GM12865 (cell line): Measurements from ENCODE around the gene EHMT1.

Experiments
- DNase-seq: peaks from one replicate; pipeline ENCODE4 v3.0.0; 2010; ENCODE audit warnings: low read depth
- H3K4me3 ChIP-seq: 2 replicates; pipeline ENCODE4 v1.5.1; 2011; ENCODE audit warnings: mild to moderate bottlenecking, low read depth, low read length, control low read depth
- CTCF ChIP-seq: IDR thresholded peaks from 2 replicates; pipeline ENCODE4 v1.5.1; 2011; ENCODE audit warnings: low read length, control low read depth, low read depth, inconsistent platforms; ENCODE audit not compliant: insufficient read depth; ENCODE audit errors: missing control alignments

The EHMT1 gene

GRCh38 chr9:137756045-137756744 lies 137.4 kb downstream of the EHMT1 start:
- DNase-seq, result no peak
- TF ChIP-seq CTCF, result no peak

GRCh38 chr9:137757139-137757538 lies 138.3 kb downstream of the EHMT1 start:
- no peak for TF ChIP-seq CTCF
- H3K4me3 ChIP-seq, result no peak overlapping the region
- DNase-seq, result no peak

More at GRCh38 chr9:137756045-137756744, 137.4 kb downstream of the EHMT1 start:
- no peak overlapping the region for H3K4me3 ChIP-seq

DNA sequence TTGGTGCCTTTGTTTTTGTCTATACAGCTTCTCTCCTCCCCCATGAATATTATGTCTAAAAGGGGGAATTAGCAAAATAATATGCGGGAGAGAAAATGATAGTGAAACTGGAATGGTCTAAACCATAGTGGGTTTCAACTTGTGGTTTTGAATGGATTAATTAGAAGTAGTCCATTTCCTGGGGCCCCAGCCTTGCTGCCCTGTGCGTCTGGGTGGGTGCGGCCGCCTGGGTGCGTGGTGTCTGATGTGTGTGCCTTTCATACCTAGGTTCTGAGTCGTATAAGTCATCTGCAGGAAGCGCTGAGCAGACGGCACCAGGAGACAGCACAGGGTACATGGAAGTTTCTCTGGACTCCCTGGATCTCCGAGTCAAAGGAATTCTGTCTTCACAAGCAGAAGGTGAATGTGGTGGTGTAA lies 138.8 kb downstream of the EHMT1 start:
- peak; percentile 83 for DNase-seq
- TF ChIP-seq CTCF, result no peak
- peak overlapping the region; percentile 8; the same call in 1 of the 2 replicates for H3K4me3 ChIP-seq

DNA sequence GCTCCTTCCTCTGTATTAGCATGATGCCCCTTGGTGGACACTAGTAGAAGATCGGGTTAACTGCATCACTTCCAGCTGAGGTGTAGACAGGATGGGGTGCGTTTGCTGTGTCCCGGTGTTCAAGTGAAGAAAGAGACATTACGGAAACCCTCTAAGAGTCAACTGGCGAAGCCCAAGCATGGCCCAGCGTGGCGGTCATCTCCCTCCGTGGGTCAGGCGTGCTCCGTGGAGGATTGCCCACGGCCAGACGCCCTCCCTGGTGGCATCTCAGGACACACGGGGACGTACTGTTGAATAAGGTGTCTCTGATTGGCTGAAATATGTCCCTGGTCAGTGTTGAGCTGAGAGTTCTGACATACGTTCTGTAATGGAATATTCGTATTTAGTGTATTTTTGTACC lies 139.3 kb downstream of the EHMT1 start:
- H3K4me3 ChIP-seq, result peak overlapping the region; percentile 8; the same call in 1 of the 2 replicates
- no peak for DNase-seq
- no peak for TF ChIP-seq CTCF

- DNase-seq, result peak; percentile 80
- peak overlapping the region; percentile 11; the same call in 1 of the 2 replicates for H3K4me3 ChIP-seq
- no peak for TF ChIP-seq CTCF
These were observed 140.3 kb downstream of the EHMT1 start for GRCh38 chr9:137759117-137759516.

DNA sequence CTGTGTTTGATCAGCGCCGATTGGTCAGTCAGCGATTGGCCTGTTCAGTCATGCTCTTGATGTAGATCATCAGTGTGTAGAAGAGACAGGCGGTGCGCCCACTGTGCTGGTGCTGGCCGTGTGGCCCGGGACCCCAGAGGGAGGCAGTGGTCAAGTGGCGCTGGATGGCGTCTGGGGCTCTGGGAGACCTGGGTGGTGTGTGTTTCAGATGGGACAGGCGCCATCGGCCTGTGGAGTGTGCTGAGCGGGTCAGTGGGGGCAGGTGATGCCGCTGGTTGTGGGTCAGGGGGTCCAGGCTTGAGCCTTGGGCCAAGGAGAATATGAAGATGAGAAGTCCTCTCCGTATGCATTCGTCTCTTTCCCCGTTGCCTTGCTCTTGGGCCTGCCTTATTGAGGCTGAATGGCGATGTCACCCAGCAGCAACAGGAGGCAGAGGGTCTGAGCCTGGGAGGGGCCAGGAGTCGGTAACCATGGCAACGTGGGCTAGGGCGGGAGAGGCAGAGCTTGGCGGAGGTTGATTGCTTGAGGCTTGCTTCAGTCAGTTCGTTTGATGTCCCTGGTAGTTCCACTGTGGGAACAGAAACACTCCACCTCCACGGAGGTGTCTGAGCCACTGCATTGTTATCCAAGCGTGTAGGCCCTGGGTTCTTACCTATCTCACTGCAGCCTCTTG lies 141.0 kb downstream of the EHMT1 start:
- no peak for TF ChIP-seq CTCF
- DNase-seq, result peak; percentile 55
- no peak overlapping the region for H3K4me3 ChIP-seq

DNA sequence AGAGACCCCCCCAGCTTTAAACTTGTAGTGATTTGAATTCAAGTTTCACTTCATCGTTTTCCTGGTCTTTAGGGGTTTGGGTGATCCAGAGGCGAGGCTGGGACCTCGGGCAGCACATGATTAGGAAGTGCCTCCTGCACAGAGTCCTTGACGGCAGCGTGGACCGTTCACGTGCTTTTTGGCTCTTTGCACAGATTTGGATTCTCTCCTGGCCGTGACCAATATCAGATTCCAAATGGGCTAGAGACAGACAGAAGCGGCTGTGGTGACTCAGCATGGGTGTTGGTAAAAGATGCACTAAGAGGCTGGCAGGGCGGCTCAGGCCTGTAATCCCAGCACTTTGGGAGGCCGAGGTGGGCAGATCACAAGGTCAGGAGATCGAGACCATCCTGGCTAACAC lies 141.6 kb downstream of the EHMT1 start:
- DNase-seq, result no peak
- no peak for TF ChIP-seq CTCF
- no peak overlapping the region for H3K4me3 ChIP-seq
